Measurements from ENCODE around the gene IL17REL.

GRCh38 chr22:50010676-50011446, 1.7 kb downstream of the IL17REL start:
- TF ChIP-seq CTCF (IDR thresholded peaks at IDR 0.05) (no peak), POLR2A (IDR thresholded peaks at IDR 0.05) (no peak)

Measured in tibial nerve (tissue), 3 donors.